LNCAP (cell line): ENCODE results near the gene RMRP.

Source experiments
- TF ChIP-seq, protein P1 (sequence below): fragments of 450-650 bp; IDR thresholded peaks from 2 replicates; pipeline ENCODE4 v1.5.1; 2017; ENCODE audit warnings: mild to moderate bottlenecking

Gene RMRP

DNA sequence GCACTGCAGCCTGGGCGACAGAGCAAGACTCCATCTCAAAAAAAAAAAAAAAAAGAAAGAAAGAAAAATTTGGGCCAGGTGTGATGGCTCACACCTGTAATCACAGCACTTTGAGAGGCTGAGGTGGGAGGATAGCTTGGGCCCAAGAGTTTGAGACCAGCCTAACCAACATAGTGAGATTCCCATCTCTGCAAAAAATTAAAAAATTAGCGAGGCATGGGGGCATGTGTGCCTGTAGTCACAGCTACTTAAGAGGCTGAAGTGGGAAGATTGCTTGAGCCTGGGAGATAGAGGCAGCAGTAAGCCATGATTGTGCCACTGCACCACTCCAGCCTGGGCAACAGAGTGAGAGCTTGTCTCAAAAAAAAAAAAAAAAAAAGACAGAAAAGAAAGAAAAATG, 4.2 kb downstream of the RMRP start:
- TF ChIP-seq, protein P1, sequence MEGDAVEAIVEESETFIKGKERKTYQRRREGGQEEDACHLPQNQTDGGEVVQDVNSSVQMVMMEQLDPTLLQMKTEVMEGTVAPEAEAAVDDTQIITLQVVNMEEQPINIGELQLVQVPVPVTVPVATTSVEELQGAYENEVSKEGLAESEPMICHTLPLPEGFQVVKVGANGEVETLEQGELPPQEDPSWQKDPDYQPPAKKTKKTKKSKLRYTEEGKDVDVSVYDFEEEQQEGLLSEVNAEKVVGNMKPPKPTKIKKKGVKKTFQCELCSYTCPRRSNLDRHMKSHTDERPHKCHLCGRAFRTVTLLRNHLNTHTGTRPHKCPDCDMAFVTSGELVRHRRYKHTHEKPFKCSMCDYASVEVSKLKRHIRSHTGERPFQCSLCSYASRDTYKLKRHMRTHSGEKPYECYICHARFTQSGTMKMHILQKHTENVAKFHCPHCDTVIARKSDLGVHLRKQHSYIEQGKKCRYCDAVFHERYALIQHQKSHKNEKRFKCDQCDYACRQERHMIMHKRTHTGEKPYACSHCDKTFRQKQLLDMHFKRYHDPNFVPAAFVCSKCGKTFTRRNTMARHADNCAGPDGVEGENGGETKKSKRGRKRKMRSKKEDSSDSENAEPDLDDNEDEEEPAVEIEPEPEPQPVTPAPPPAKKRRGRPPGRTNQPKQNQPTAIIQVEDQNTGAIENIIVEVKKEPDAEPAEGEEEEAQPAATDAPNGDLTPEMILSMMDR = no peak

DNA sequence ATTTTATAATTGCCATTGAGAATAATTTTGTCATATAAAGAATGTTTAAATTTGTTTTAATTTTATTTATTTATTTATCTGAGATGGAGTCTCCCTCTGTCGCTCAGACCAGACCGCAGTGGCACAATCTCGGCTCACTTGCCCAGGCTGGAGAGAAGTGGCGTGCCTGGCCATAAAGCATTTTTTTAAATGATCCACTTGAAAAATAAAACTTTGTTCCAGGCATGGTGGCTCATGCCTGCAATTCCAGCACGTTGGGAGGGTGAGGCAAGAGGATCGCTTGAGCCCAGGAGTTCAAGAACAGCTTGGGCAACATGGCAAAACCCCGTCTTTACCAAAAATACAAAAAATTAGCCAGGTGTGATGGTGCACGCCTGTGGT, 5.0 kb downstream of the RMRP start:
- TF ChIP-seq, protein P1 = no peak

DNA sequence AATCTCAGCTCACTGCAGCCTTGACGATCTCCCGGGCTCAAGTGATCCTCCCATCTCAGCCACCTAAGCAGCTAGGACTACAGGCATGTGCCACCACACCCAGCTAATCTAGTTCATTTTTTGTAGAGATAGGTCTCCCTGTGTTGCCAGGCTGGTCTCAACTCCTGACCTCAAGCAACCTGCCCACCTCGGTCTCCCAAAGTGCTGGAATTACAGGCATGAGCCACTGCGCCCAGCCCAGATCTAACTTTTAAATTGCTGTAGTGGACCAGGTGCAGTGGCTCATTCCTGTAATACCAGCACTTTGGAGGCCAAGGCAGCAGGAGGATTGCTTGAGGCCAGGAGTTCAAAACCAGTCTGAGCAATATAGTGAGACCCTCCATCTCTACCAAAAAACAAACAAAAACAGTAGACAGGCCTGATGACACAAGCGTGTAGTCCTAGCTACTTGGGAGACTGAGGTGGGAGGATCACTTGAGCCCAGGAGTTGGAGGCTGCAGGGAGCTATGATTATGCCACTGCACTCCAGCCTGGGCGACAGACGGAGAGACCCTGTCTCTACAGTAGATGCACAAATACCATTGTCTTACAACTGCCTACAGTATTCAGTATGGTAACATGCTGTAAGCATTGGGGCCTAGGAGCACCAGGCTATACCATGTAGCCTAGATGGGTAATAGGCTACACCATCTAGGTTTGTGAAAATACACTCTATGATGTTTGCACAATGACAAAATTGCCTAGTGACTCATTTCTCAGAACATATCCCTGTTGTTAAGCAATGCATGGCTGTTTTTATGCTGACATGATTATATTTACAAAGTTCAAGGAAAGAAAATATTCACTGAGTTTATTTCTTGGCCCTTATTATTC, 5.6 kb downstream of the RMRP start:
- TF ChIP-seq, protein P1 = no peak

DNA sequence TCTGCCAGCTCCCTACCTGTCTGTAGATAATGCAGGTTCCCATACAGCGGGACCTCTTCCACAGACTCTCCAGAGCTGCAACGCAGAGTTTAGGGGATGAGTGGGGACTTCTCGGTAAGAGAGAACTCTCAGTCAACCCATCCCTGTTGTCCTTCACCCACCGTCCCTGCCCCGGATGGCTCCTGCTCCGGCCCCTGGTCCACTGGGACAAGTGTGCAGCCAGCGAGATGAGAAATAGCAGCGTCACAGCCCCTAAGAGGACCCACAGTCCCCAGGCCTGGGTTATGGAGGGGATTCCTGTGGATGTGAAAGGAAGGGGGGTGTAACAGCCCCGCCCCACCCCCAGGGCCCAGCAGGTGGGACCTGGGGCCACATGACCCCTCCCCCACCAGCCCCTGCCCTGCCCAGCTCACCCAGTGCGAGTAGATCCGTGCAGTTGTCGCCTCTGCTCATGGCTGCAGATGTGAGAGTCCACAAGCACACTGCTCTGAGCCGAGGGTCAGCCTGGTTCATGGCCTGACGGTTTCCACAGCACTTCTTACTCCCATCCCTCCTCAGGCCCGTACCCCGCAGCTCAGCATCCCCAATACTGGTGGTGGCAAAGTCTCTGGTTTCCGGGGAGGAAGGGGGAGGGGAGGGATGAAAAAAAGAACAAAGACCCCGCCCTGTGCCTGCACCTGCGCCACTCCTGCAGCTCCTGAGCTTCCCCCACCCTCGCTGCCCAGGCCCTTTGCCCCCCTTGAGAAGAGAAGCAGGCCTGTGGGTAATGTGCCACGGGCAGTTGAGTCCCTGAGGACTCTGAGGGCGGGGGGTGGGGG, 7.3 kb downstream of the RMRP start, which contains the start of gene SIT1:
Gene SIT1 (minus strand): TSS at position 591 of the 818 bp plus-strand sequence. CDS start 78 bp downstream, at position 513.
- TF ChIP-seq, protein P1 = no peak

DNA sequence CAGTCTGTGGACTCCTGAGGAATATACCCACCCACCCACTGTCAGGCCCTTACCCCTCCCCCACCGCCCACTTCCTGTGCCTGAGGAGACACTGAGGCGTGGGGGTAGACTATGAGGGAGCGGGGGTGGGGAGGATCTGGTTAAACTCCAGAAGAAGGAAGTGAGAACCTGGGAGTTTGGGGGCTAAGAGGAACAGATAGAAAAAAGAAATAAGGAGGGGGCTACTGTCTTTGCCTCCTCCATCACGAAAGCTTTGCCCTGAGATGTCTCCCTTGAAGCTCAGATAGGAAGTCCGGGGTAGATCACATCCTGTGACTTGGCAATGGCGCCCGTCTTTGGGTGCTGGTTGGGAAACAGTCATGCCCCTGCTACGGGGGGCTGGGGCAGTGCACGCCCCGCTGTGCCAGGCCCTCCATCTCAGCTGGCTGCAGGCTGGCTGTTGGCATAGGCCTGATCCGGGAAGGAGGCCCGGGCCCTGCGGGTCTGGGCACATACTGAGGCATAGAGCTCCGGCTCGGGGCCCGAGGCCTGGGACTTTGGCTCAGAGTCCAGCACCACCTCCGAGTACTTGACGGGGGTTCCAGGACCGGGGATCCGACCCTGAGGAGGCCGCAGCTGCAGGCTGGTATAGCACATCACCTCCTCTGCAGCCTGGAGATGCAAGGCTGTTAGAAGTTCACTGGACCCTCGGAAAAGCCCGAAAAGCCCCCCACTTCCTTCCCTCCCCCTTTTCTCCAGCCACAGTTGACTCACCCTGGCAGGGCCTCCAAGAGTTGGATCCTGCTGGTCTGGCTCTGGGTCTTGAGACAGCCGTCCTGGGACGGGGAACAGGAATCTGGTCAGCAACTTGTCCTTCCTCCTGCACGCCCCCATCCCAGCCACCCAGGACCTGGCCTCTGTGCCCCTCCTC, 8.1 kb downstream of the RMRP start:
- TF ChIP-seq, protein P1 = no peak

DNA sequence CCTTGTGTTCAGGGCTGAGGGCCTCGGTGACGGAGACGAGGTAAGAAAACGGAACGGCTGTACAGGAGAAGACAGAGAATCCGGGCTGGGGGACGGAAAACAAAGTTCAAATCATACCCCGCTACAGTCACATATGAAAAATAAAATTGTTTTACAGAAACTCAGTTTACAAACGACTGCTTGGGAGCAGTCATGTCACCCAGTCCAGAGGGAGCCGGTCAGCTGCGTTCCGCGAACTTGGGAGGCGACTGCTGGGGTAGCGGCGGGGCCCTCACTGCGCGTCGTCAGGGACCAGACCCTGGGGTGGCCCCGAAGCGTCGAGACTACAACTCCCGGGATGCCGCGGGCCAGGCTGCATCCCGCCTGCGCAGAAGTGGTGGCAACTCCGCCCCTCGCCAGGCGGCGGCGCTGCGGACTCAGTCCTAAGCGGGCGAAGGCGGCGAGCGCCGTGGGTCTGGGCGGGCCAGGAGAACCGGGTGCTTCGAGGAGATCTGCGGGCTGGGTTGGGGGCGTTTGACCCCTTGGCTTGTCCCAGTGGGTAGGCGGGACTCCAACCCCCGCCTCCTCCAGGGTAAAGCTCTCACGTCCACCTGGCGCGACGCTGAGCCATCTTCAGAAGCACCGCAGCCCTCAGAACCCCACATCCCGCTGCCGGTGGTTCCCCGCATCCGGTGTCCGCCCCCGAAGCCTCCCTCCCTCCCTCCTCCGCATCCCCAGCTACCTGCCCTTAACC, 11.1 kb downstream of the RMRP start:
- TF ChIP-seq, protein P1 = peak; percentile 88
